Heart right ventricle (tissue), 16 donors: ENCODE results near the gene ARHGEF3. TPM values are rescaled to one million over a fixed set of nuclear protein-coding genes. Genes with fewer than 3 reads are reported as not detected.
A peak's percentile ranks its signal among the peaks of the same experiment; 100 is the strongest.

Experiments
- ATAC-seq, 8 donors: fragments of 200-7000 bp; cut with Tn5 transposase; one replicate each; pipeline ENCODE4 v1.9.1; 2020; ENCODE audit warnings: mild to moderate bottlenecking in 8 of 8, moderate library complexity in 8 of 8, moderate number of reproducible peaks in 1 of 8
- DNase-seq, 2 donors: peaks; one replicate each; pipeline ENCODE4 v3.0.0-alpha.2; 2020
- H3K27ac ChIP-seq, 10 donors: fragments of 200-600 bp; sonication (generic) in 2 of 10; one replicate each; pipeline versions ENCODE4 v1.5.0 to v1.8.0; 2020 to 2022; ENCODE audit warnings: mild to moderate bottlenecking in 3 of 10
- H3K27me3 ChIP-seq, 7 donors: fragments of 200-600 bp; one replicate each; pipeline ENCODE4 v1.8.0; 2021 to 2022; ENCODE audit warnings: mild to moderate bottlenecking in 2 of 7
- H3K36me3 ChIP-seq, 9 donors: fragments of 200-600 bp; sonication (generic) in 1 of 9; one replicate each; pipeline versions ENCODE4 v1.5.0 to v1.8.0; 2020 to 2022; ENCODE audit warnings: mild to moderate bottlenecking in 2 of 9
- H3K4me1 ChIP-seq, 9 donors: fragments of 200-600 bp; sonication (generic) in 1 of 9; one replicate each; pipeline versions ENCODE4 v1.5.0 to v1.8.0; 2020 to 2022; ENCODE audit warnings: mild to moderate bottlenecking in 4 of 9
- H3K4me3 ChIP-seq, 10 donors: fragments of 200-600 bp; sonication (generic) in 2 of 10; one replicate each; pipeline versions ENCODE4 v1.5.0 to v1.8.0; 2020 to 2022; ENCODE audit warnings: mild to moderate bottlenecking in 7 of 10, moderate library complexity in 2 of 10
- H3K9me3 ChIP-seq, 11 donors: fragments of 200-600 bp in 10 of 11; sonication (generic) in 2 of 11; one replicate each; pipeline versions ENCODE4 v1.5.0 to v1.8.0; 2013 to 2022; ENCODE audit warnings: mild to moderate bottlenecking in 2 of 11, control low read depth in 1 of 11, moderate library complexity in 1 of 11
- WGBS, 2 donors: extraction: QIAGEN DNeasy Blood & Tissue Kit; methylation state at CpG; one replicate each; pipeline ENCODE4 v1.1.7; 2013; ENCODE audit warnings: inconsistent platforms in 1 of 2; 5-methylcytosine and 5-hydroxymethylcytosine counted together
- intact Hi-C, 10 donors: fragments of 100-400 bp; cut with DNase I; formaldehyde crosslinking; loops; one replicate each; pipeline versions ENCODE4 v1.11.1 to v1.14.2; 2022
- polyA plus RNA-seq, 2 donors: library from polyadenylated mRNA; stranded (reverse); fragments of 200-250 nt; gene quantifications; one replicate each; pipeline ENCODE4 v1.2.3, GENCODE V29; 2013
- total RNA-seq, 10 donors: library from RNA; stranded (reverse); fragmentation: NEBNext Ultra II Directional in 3 of 10; extraction: Animal tissue kit (Norgen Biotek cat#: 25700) in 3 of 10; gene quantifications; one replicate each; pipeline versions ENCODE4 v1.2.1 to v1.2.4, GENCODE V29; 2021 to 2023
- TF ChIP-seq, protein P1 (sequence below), 9 donors: fragments of 200-600 bp; sonication (generic) in 2 of 9; IDR thresholded peaks; one replicate each; pipeline versions ENCODE4 v1.5.0 to v1.8.0; 2021 to 2022; ENCODE audit warnings: antibody characterized with exemption in 9 of 9, mild to moderate bottlenecking in 5 of 9, moderate library complexity in 1 of 9
- donor health status: Arrhythmogenic right ventricular cardiomyopathy.
- donor health status: ischemic (EF 13 %, LVEDD 7.1; RV severe dilation, severe dysfunction).
- donor health status: healthy with polysubstance abuse.
- donor health status: DM: no; HTN: yes; CAD: no.
- donor health status: DM: no; HTN: no; CAD: no.
- donor health status: ischemic (EF 25% LVEDD 6.9; RV normal size, moderate dysfunction).
- donor health status: ischemic (EF 25% LVEDD 5.7; RV mildly dilated, moderate dysfunction).
- donor health status: healthy.
- donor health status: DM: yes; HTN: yes; CAD: no.
- donor health status: Ischemic cardiomyopathy.
- donor health status: ischemic (EF 35%, LVEDD 5.7; RV mildly dilated, moderate dysfunction).
- donor health status: nonischemic (EF 11% LVEDD 7.7; RV severe dilation, severe dysfunction).
- donor health status: DM: yes; HTN: yes; CAD: no.
- donor health status: PGD.
- donor health status: ischemic (EF 29% LVEDD 5.4; RV normal size, mild dysfunction).
- donor health status: nonischemic (EF 23%, LVEDD 6.1; RV moderate dilation, normal function).

Gene ARHGEF3
- total and polyA plus RNA-seq, 12 donors, result 6.6 to 26.1 (median 17.0) TPM

DNA sequence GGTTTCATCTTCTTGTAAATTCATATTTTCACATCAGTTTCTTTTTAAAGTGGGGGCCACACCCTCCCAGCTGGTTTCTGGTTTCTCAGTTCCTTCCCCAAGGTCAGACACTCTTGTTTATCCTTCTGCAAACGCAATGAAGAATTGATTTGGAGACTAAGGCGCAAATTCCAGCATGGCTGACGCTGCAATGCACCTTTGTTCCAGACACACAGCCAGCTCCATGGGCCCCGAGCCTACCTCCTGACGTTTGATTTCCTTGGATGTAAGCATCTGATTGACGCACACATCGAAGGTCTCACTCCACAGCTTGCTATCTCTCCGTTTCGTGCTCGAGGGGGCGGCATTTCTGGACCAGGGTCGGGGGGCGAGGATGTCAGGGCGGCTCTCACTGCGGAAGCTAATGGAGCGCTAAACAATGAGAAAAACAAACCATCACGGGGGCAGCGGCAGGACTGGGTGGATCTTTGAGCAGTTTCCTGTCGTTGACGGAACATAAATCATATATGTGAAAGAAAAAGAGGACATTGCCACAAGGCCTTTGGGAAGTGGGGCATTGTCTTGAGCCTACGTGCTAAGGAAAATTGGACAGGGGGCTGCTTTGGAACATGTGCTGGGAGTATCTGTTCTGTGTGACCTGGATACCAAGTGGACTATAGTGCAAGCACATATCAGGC is 46.9 kb downstream of the ARHGEF3 start:
- intact Hi-C loops, result loop anchor here in 4 of 10 donors (5.0 kb wide), 2 partner anchors 37 to 42 kb away; no protein-coding TSS in a partner anchor
- no peak for DNase-seq
- Histone ChIP-seq H3K27me3 (no peaks in the 10 kb centered on the region), H3K4me1 (peaks cover 9 to 84% (median 38%) of the 10 kb centered on the region in 9 donors), H3K4me3 (peak overlapping the region in 4 of 10 donors; percentile 14 to 48 (median 27)), H3K9me3 (no peaks in the 10 kb centered on the region), H3K36me3 (peaks cover 0 to 59% (median 12%) of the 10 kb centered on the region in 9 donors), H3K27ac (peak overlapping the region in 9 of 10 donors; percentile 2 to 91 (median 60))
- peak; percentile 35 to 69 (median 48) for ATAC-seq
- TF ChIP-seq, protein P1, sequence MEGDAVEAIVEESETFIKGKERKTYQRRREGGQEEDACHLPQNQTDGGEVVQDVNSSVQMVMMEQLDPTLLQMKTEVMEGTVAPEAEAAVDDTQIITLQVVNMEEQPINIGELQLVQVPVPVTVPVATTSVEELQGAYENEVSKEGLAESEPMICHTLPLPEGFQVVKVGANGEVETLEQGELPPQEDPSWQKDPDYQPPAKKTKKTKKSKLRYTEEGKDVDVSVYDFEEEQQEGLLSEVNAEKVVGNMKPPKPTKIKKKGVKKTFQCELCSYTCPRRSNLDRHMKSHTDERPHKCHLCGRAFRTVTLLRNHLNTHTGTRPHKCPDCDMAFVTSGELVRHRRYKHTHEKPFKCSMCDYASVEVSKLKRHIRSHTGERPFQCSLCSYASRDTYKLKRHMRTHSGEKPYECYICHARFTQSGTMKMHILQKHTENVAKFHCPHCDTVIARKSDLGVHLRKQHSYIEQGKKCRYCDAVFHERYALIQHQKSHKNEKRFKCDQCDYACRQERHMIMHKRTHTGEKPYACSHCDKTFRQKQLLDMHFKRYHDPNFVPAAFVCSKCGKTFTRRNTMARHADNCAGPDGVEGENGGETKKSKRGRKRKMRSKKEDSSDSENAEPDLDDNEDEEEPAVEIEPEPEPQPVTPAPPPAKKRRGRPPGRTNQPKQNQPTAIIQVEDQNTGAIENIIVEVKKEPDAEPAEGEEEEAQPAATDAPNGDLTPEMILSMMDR (IDR thresholded peaks at IDR 0.05), result no peak
- WGBS, 2 donors, result 65 to 68% methylated on average over 21 of the region's 21 CpGs

DNA sequence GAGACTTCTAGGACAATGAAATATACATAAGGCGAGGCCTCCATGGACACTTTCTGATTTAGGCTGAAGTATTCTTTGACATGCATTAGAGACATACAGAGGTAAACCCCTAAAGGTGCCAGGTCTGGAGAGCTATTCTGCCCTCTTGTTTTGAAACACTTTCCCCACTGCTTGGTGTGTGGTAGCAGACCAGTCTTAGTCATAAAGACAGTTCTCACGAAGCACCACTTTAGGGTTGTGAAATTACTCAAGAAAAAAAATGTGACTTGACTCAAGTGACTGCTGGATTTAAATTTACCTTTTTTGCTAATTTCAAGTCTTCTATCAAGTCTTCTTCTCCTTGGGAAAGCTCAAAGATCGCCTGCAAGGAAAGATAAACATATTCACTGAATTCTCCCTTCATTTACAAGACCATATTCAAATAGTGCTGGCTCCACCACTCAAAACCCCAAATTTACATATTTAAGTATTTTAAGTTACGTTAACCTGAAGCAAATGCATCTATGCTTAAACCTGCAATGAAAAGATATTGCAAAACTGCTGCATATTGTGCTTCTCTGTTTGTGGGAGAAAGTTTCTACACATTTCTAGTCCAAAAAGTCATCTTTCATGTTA is 48.4 kb downstream of the ARHGEF3 start:
- Histone ChIP-seq H3K9me3 (no peaks in the 10 kb centered on the region), H3K4me3 (peak overlapping the region in 1 of 10 donors; percentile 48), H3K27me3 (no peaks in the 10 kb centered on the region), H3K4me1 (peaks cover 9 to 78% (median 31%) of the 10 kb centered on the region in 9 donors), H3K27ac (peak overlapping the region in 2 of 10 donors; percentile 77 to 91), H3K36me3 (peaks cover 0 to 75% (median 20%) of the 10 kb centered on the region in 9 donors)
- ATAC-seq (no peak), DNase-seq (no peak)
- TF ChIP-seq, protein P1 (IDR thresholded peaks at IDR 0.05), result no peak
- intact Hi-C loops, result loop anchor here in 2 of 10 donors (5.0 kb wide), 1 partner anchor 44 kb away; no protein-coding TSS in a partner anchor
- 69 to 83% methylated on average over 4 of the region's 4 CpGs for WGBS, 2 donors

DNA sequence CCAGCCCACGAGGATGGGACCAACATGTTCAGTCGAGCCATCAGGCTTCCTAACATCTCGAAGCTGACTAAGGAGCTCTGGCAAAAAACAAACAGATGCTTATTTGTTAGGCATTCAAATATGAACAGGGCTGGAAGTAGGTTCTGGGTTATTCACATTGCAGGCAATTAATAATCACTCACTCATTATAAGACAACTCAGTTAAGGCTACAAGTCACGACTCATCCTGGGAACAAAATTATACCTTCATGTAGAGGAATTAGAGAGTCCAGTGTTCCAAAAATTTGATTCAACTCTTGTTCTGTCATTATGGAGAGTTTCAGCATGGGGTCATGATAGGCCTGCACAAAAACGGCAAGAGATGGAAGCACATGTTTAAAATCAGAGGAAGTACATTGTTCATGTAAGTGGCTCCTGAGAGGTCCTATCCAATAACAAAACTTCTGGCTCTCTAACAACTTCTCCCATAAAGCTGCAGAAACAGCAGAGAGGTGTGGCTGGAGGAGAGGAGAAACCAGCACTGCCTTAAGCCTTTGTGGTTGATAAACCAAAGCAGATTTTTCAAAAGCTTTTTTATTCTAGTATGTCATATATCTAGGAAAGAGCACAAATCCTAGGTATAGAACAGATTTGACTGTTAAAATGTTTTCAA is 50.6 kb downstream of the ARHGEF3 start:
- no peaks in the 10 kb centered on the region for H3K27me3 ChIP-seq
- ATAC-seq (no peak), DNase-seq (no peak)
- H3K4me1 ChIP-seq, result peaks cover 9 to 58% (median 20%) of the 10 kb centered on the region in 9 donors
- intact Hi-C loops, result loop anchor here in 2 of 10 donors (5.0 kb wide), 1 partner anchor 46 kb away; no protein-coding TSS in a partner anchor
- H3K9me3 ChIP-seq, result no peaks in the 10 kb centered on the region
- H3K36me3 ChIP-seq, result peaks cover 0 to 89% (median 25%) of the 10 kb centered on the region in 9 donors
- TF ChIP-seq, protein P1 (IDR thresholded peaks at IDR 0.05), result no peak
- peak overlapping the region in 1 of 10 donors; percentile 11 for H3K27ac ChIP-seq
- H3K4me3 ChIP-seq, result no peak overlapping the region
- 80 to 81% methylated on average over 5 of the region's 5 CpGs for WGBS, 2 donors

DNA sequence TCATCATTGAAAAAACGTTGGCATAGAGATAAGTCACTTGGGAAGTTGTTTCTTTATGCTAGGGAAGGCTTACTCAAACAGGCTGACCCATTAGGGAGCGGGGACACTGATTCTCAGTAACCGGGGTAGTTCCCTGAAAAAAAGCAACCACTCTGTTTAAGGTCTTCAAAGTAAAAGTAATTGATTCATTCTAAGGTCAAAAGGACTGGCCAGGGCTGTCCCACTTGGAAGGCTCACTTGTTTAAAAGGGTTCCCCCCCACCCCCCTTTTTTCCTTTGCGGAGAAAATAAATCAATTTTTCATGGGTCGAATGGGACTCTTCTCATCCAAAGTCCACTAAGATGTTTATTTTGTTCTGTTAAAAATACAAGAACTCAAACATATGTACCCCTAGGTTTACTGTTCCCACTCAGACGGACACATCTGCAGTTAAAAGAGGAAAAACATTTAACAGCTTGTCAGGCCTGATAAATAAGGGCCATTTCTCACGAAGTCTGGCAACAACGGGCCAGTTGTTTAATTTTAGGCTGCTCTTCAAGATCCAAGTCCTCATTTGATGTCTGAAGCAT is 53.0 kb downstream of the ARHGEF3 start:
- ATAC-seq (peak in 6 of 8 donors; percentile 27 to 63 (median 44)), DNase-seq (no peak)
- Histone ChIP-seq H3K4me3 (no peak overlapping the region), H3K36me3 (peaks cover 0 to 100% (median 38%) of the 10 kb centered on the region in 9 donors), H3K27me3 (no peaks in the 10 kb centered on the region), H3K9me3 (no peaks in the 10 kb centered on the region), H3K4me1 (peaks cover 0 to 34% (median 5%) of the 10 kb centered on the region in 9 donors), H3K27ac (peak overlapping the region in 4 of 10 donors; percentile 14 to 56 (median 25))
- 41 to 50% methylated on average over 8 of the region's 8 CpGs for WGBS, 2 donors
- TF ChIP-seq, protein P1 (IDR thresholded peaks at IDR 0.05), result no peak
- intact Hi-C loops, result loop anchor here in 2 of 10 donors (1.0 to 10.0 kb wide), 3 partner anchors 8 to 56 kb away; partner anchors contain the start of gene ARHGEF3 (in 1 of the 2)
